Gastroesophageal sphincter (tissue), 3 donors: ENCODE data around the gene CCNY.

Source experiments
- EP300 ChIP-seq: sonication (generic); formaldehyde crosslinking; IDR thresholded peaks from one replicate; pipeline ENCODE4 v1.6.1; 2017; ENCODE audit warnings: antibody characterized with exemption, mild to moderate bottlenecking
- POLR2A ChIP-seq, 2 donors: fragments of 450-650 bp; IDR thresholded peaks; one replicate each; pipeline ENCODE4 v1.6.1; 2017; ENCODE audit warnings: antibody characterized with exemption in 2 of 2, mild to moderate bottlenecking in 2 of 2, moderate library complexity in 1 of 2
- POLR2AphosphoS5 ChIP-seq: sonication (generic); formaldehyde crosslinking; IDR thresholded peaks from one replicate; pipeline ENCODE4 v1.6.1; 2017; ENCODE audit warnings: antibody characterized with exemption
- TF ChIP-seq, protein P1 (sequence below), 4 experiments: fragments of 200-600 bp in 2 of 4; fragments of 450-650 bp in 2 of 4; sonication (generic) in 1 of 4; IDR thresholded peaks; one replicate each; pipeline ENCODE4 v1.5.1; 2017 to 2019; ENCODE audit warnings: antibody characterized with exemption in 4 of 4, mild to moderate bottlenecking in 2 of 4, moderate library complexity in 2 of 4

DNA sequence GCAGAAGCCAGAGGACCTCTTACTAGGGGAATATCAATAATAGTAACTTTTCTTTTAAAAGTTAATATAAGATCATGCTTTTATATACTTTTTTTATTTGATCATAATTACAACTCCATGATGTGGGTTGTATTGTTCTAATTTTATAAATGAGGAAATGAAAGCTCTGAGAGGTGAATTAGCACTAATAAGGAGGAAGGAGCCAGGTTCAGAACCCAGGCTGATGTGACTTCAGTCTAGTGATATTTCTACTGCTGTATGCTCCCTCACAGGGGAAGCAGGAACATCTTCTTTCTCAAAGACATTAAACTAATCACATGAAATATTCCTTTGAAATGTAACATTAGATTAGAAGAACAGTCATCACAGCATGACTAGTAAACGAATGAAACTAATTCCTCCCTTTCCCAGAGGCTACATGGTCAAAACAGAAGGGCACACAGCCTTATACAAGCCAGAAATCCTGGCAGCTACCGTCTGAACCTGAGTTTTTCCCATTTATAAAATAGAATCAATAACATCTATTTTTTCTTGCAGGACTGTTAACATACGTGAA is 187.4 kb downstream of the CCNY start:
- TF ChIP-seq, protein P1, sequence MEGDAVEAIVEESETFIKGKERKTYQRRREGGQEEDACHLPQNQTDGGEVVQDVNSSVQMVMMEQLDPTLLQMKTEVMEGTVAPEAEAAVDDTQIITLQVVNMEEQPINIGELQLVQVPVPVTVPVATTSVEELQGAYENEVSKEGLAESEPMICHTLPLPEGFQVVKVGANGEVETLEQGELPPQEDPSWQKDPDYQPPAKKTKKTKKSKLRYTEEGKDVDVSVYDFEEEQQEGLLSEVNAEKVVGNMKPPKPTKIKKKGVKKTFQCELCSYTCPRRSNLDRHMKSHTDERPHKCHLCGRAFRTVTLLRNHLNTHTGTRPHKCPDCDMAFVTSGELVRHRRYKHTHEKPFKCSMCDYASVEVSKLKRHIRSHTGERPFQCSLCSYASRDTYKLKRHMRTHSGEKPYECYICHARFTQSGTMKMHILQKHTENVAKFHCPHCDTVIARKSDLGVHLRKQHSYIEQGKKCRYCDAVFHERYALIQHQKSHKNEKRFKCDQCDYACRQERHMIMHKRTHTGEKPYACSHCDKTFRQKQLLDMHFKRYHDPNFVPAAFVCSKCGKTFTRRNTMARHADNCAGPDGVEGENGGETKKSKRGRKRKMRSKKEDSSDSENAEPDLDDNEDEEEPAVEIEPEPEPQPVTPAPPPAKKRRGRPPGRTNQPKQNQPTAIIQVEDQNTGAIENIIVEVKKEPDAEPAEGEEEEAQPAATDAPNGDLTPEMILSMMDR (IDR thresholded peaks at IDR 0.05) = no peak
- TF ChIP-seq EP300 = no peak
- no peak for TF ChIP-seq POLR2AphosphoS5
- TF ChIP-seq POLR2A (IDR thresholded peaks at IDR 0.05) = no peak
